Measurements from ENCODE around the gene NNMT.

DNA sequence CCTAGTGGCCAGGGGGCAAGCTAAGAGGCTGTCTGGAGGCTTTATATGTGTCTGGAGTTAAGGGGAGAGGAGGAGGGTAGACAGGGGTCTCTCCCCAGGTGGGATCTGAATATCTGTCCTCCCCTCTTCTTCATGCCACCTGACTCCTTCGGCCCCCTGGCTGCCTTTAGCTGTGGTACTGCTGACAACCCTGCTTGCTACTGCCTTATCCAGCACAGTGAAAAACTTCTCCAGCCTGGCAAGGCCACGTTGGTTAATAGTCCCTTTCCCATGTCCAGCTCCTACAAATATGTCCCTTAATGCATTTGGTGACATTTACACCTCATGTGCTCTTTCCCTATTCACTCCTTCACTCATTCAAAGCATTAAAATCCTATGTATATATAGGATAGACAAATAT, 42.4 kb upstream of the NNMT start:
- TF ChIP-seq, protein P1, sequence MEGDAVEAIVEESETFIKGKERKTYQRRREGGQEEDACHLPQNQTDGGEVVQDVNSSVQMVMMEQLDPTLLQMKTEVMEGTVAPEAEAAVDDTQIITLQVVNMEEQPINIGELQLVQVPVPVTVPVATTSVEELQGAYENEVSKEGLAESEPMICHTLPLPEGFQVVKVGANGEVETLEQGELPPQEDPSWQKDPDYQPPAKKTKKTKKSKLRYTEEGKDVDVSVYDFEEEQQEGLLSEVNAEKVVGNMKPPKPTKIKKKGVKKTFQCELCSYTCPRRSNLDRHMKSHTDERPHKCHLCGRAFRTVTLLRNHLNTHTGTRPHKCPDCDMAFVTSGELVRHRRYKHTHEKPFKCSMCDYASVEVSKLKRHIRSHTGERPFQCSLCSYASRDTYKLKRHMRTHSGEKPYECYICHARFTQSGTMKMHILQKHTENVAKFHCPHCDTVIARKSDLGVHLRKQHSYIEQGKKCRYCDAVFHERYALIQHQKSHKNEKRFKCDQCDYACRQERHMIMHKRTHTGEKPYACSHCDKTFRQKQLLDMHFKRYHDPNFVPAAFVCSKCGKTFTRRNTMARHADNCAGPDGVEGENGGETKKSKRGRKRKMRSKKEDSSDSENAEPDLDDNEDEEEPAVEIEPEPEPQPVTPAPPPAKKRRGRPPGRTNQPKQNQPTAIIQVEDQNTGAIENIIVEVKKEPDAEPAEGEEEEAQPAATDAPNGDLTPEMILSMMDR (IDR thresholded peaks at IDR 0.05; ENCODE audit: low read length), result no peak
- no peak for TF ChIP-seq EZH2 (optimal IDR thresholded peaks at IDR 0.05; ENCODE audit: low read depth, low read length)
- TF ChIP-seq EZH2phosphoT487 (IDR thresholded peaks at IDR 0.05; ENCODE audit: low read length), result no peak
